Suprapubic skin (tissue), 4 donors: ENCODE measurements around the gene VEGFD.

Experiments used
- EP300 ChIP-seq: sonication (generic); formaldehyde crosslinking; IDR thresholded peaks from one replicate; pipeline ENCODE4 v1.6.1; 2017; ENCODE audit warnings: antibody characterized with exemption
- POLR2A ChIP-seq, 2 donors: fragments of 450-650 bp; IDR thresholded peaks; one replicate each; pipeline ENCODE4 v1.6.1; 2017; ENCODE audit warnings: antibody characterized with exemption in 2 of 2, mild to moderate bottlenecking in 2 of 2, moderate library complexity in 2 of 2
- POLR2AphosphoS5 ChIP-seq, 3 donors: sonication (generic); formaldehyde crosslinking; IDR thresholded peaks; one replicate each; pipeline ENCODE4 v1.6.1; 2017; ENCODE audit warnings: antibody characterized with exemption in 3 of 3
- TF ChIP-seq, protein P1 (sequence below), 2 donors: fragments of 200-600 bp in 1 of 2; fragments of 450-650 bp in 1 of 2; sonication (generic) in 1 of 2; IDR thresholded peaks; one replicate each; pipeline ENCODE4 v1.5.1; 2016 to 2019; ENCODE audit warnings: antibody characterized with exemption in 2 of 2, mild to moderate bottlenecking in 1 of 2, moderate library complexity in 1 of 2

DNA sequence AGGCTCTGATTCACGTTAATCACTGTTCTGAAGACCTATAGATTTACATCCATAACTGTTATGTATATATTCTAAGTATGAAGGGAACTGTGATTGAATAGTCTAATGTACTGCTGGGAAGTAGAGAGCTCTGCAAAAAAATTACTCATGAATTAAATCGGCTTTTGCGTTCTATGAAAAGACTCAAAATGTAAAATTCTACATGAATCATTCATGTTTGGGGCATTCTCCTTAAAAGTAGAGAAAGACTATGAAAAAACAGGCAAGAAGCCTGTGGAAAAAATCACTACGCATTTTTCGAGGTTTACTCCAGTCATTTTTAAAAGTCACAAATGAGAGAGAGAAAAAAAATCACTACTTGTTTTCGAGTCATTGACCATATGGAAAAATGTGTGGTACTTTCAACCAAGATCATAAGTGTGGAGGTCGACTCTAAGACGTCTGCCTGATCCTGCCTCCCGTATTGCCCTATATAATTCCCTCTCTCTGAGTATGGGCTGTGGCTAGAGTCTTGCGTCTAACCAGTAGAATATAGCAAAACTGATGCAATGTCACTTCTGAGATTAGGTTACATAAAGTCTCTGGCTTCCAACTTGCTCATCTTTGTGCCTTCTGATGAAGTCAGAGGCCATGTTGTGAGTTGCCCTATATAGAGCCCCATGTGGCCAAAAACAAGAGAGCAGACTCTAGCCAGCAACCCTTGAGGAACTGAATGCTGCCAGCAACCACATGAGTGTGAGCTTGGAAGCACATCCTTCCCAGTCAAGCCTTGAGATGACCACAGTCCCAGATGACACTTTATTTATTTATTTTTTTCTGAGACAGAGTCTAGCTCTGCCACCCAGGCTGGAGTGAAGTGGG is 32.1 kb upstream of the VEGFD start:
- TF ChIP-seq POLR2AphosphoS5 (IDR thresholded peaks at IDR 0.05) (no peak), POLR2A (IDR thresholded peaks at IDR 0.05) (no peak), EP300 (no peak)
- TF ChIP-seq, protein P1, sequence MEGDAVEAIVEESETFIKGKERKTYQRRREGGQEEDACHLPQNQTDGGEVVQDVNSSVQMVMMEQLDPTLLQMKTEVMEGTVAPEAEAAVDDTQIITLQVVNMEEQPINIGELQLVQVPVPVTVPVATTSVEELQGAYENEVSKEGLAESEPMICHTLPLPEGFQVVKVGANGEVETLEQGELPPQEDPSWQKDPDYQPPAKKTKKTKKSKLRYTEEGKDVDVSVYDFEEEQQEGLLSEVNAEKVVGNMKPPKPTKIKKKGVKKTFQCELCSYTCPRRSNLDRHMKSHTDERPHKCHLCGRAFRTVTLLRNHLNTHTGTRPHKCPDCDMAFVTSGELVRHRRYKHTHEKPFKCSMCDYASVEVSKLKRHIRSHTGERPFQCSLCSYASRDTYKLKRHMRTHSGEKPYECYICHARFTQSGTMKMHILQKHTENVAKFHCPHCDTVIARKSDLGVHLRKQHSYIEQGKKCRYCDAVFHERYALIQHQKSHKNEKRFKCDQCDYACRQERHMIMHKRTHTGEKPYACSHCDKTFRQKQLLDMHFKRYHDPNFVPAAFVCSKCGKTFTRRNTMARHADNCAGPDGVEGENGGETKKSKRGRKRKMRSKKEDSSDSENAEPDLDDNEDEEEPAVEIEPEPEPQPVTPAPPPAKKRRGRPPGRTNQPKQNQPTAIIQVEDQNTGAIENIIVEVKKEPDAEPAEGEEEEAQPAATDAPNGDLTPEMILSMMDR (IDR thresholded peaks at IDR 0.05) = no peak
